ENCODE data around the gene PLCH1. TPM values are rescaled to one million over a fixed set of nuclear protein-coding genes. Genes with fewer than 3 reads are reported as not detected.

Gene PLCH1
- polyA plus RNA-seq, 1 donor, result 7.4 TPM

- Histone ChIP-seq H3K4me1 (ENCODE audit: control insufficient read depth, insufficient read depth, low read length) (no peaks in the 10 kb centered on the region), H3K27me3 (ENCODE audit: control insufficient read depth, insufficient read depth, low read length) (no peaks in the 10 kb centered on the region), H3K36me3 (ENCODE audit: control insufficient read depth, insufficient read depth, low read length) (no peaks in the 10 kb centered on the region), H3K4me3 (ENCODE audit: low read length) (no peak overlapping the region), H3K27ac (ENCODE audit: low read length) (no peak overlapping the region), H3K9me3 (ENCODE audit: control insufficient read depth, low read depth, low read length) (no peaks in the 10 kb centered on the region)
- no peak for DNase-seq
- WGBS (ENCODE audit: insufficient coverage, low lambda C conversion rate), result no CpG with 5 or more reads among the region's 4 CpGs
These were observed 412.2 kb downstream of the PLCH1 start for GRCh38 chr3:155332716-155333115.

GRCh38 chr3:155331078-155331477, 413.8 kb downstream of the PLCH1 start:
- Histone ChIP-seq H3K27me3 (ENCODE audit: control insufficient read depth, insufficient read depth, low read length) (no peaks in the 10 kb centered on the region), H3K27ac (ENCODE audit: low read length) (no peak overlapping the region), H3K4me1 (ENCODE audit: control insufficient read depth, insufficient read depth, low read length) (no peaks in the 10 kb centered on the region), H3K36me3 (ENCODE audit: control insufficient read depth, insufficient read depth, low read length) (no peaks in the 10 kb centered on the region), H3K4me3 (ENCODE audit: low read length) (no peak overlapping the region), H3K9me3 (ENCODE audit: control insufficient read depth, low read depth, low read length) (no peaks in the 10 kb centered on the region)
- DNase-seq, result no peak
- WGBS (ENCODE audit: insufficient coverage, low lambda C conversion rate), result 100% methylated on average over 1 of the region's 2 CpGs

GRCh38 chr3:155330370-155330769, 414.5 kb downstream of the PLCH1 start:
- no peaks in the 10 kb centered on the region for H3K27me3 ChIP-seq (ENCODE audit: control insufficient read depth, insufficient read depth, low read length)
- H3K36me3 ChIP-seq (ENCODE audit: control insufficient read depth, insufficient read depth, low read length), result no peaks in the 10 kb centered on the region
- no peaks in the 10 kb centered on the region for H3K4me1 ChIP-seq (ENCODE audit: control insufficient read depth, insufficient read depth, low read length)
- H3K27ac ChIP-seq (ENCODE audit: low read length), result no peak overlapping the region
- no peaks in the 10 kb centered on the region for H3K9me3 ChIP-seq (ENCODE audit: control insufficient read depth, low read depth, low read length)
- no peak overlapping the region for H3K4me3 ChIP-seq (ENCODE audit: low read length)
- no peak for DNase-seq

GRCh38 chr3:155329513-155330048, 415.3 kb downstream of the PLCH1 start:
- Histone ChIP-seq H3K27me3 (ENCODE audit: control insufficient read depth, insufficient read depth, low read length) (no peaks in the 10 kb centered on the region), H3K27ac (ENCODE audit: low read length) (no peak overlapping the region), H3K9me3 (ENCODE audit: control insufficient read depth, low read depth, low read length) (no peaks in the 10 kb centered on the region), H3K36me3 (ENCODE audit: control insufficient read depth, insufficient read depth, low read length) (no peaks in the 10 kb centered on the region), H3K4me3 (ENCODE audit: low read length) (no peak overlapping the region), H3K4me1 (ENCODE audit: control insufficient read depth, insufficient read depth, low read length) (no peaks in the 10 kb centered on the region)
- no peak for DNase-seq
- 100% methylated on average over 1 of the region's 6 CpGs for WGBS (ENCODE audit: insufficient coverage, low lambda C conversion rate)

- WGBS (ENCODE audit: insufficient coverage, low lambda C conversion rate), result no CpG with 5 or more reads among the region's 2 CpGs
- DNase-seq, result no peak
- Histone ChIP-seq H3K27ac (ENCODE audit: low read length) (no peak overlapping the region), H3K27me3 (ENCODE audit: control insufficient read depth, insufficient read depth, low read length) (no peaks in the 10 kb centered on the region), H3K4me1 (ENCODE audit: control insufficient read depth, insufficient read depth, low read length) (no peaks in the 10 kb centered on the region), H3K4me3 (ENCODE audit: low read length) (no peak overlapping the region), H3K9me3 (ENCODE audit: control insufficient read depth, low read depth, low read length) (no peaks in the 10 kb centered on the region), H3K36me3 (ENCODE audit: control insufficient read depth, insufficient read depth, low read length) (no peaks in the 10 kb centered on the region)
These were observed 417.0 kb downstream of the PLCH1 start for GRCh38 chr3:155327871-155328270.

- no peaks in the 10 kb centered on the region for H3K4me1 ChIP-seq (ENCODE audit: control insufficient read depth, insufficient read depth, low read length)
- no peaks in the 10 kb centered on the region for H3K27me3 ChIP-seq (ENCODE audit: control insufficient read depth, insufficient read depth, low read length)
- no CpG with 5 or more reads among the region's 1 CpG for WGBS (ENCODE audit: insufficient coverage, low lambda C conversion rate)
- no peaks in the 10 kb centered on the region for H3K36me3 ChIP-seq (ENCODE audit: control insufficient read depth, insufficient read depth, low read length)
- DNase-seq, result no peak
- H3K4me3 ChIP-seq (ENCODE audit: low read length), result no peak overlapping the region
- H3K27ac ChIP-seq (ENCODE audit: low read length), result no peak overlapping the region
- no peaks in the 10 kb centered on the region for H3K9me3 ChIP-seq (ENCODE audit: control insufficient read depth, low read depth, low read length)
These were observed 417.4 kb downstream of the PLCH1 start for GRCh38 chr3:155327430-155327829.

GRCh38 chr3:155326901-155327300, 418.0 kb downstream of the PLCH1 start:
- Histone ChIP-seq H3K36me3 (ENCODE audit: control insufficient read depth, insufficient read depth, low read length) (no peaks in the 10 kb centered on the region), H3K4me3 (ENCODE audit: low read length) (no peak overlapping the region), H3K27me3 (ENCODE audit: control insufficient read depth, insufficient read depth, low read length) (no peaks in the 10 kb centered on the region), H3K27ac (ENCODE audit: low read length) (no peak overlapping the region), H3K9me3 (ENCODE audit: control insufficient read depth, low read depth, low read length) (no peaks in the 10 kb centered on the region), H3K4me1 (ENCODE audit: control insufficient read depth, insufficient read depth, low read length) (no peaks in the 10 kb centered on the region)
- DNase-seq, result no peak
- 83% methylated on average over 1 of the region's 4 CpGs for WGBS (ENCODE audit: insufficient coverage, low lambda C conversion rate)

GRCh38 chr3:155326244-155326643, 418.6 kb downstream of the PLCH1 start:
- Histone ChIP-seq H3K4me3 (ENCODE audit: low read length) (no peak overlapping the region), H3K9me3 (ENCODE audit: control insufficient read depth, low read depth, low read length) (no peaks in the 10 kb centered on the region), H3K36me3 (ENCODE audit: control insufficient read depth, insufficient read depth, low read length) (no peaks in the 10 kb centered on the region), H3K27ac (ENCODE audit: low read length) (no peak overlapping the region), H3K27me3 (ENCODE audit: control insufficient read depth, insufficient read depth, low read length) (no peaks in the 10 kb centered on the region), H3K4me1 (ENCODE audit: control insufficient read depth, insufficient read depth, low read length) (no peaks in the 10 kb centered on the region)
- WGBS (ENCODE audit: insufficient coverage, low lambda C conversion rate), result no CpG with 5 or more reads among the region's 5 CpGs
- DNase-seq, result no peak

Other genes with a start within 250 kb of the PLCH1 start
- gene C3orf33, start 61.2 kb upstream of the PLCH1 start, polyA plus RNA-seq, result 12.5 TPM
- gene SLC33A1, start 109.4 kb upstream of the PLCH1 start, polyA plus RNA-seq, result 31.1 TPM
- gene GMPS, start 125.6 kb upstream of the PLCH1 start, polyA plus RNA-seq, result 42.2 TPM

All from large intestine (tissue), 3 donors.